ENCODE measurements around the gene CCDC74A. TPM values are rescaled to one million over a fixed set of nuclear protein-coding genes. Genes with fewer than 3 reads are reported as not detected.
"Not testable (repeated sequence)": the region's sequence is repeated elsewhere in the genome, so short reads cannot be mapped to it uniquely, and the experiment has no call there.

Gene CCDC74A
- total RNA-seq, 1 experiment from 2014 or later = 29.9 TPM

DNA sequence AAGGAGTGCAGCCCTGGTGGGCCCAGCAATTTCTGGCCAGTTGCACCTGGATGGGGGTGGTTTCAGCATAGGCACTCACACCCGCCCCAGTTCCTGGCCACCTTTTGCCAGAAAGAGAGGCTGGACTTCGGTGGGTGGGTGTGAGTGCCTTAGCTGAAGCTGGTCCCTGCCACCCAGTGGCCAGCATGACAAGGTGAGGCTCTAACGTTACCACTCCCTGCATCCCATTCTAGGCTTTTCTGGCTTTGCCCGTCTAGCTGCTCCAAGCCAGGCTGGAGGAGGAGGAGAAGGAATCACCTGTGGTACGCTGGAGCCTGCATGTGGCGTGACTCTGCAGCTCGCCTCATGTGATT is 17.1 kb downstream of the CCDC74A start:
- TF ChIP-seq, protein P1, sequence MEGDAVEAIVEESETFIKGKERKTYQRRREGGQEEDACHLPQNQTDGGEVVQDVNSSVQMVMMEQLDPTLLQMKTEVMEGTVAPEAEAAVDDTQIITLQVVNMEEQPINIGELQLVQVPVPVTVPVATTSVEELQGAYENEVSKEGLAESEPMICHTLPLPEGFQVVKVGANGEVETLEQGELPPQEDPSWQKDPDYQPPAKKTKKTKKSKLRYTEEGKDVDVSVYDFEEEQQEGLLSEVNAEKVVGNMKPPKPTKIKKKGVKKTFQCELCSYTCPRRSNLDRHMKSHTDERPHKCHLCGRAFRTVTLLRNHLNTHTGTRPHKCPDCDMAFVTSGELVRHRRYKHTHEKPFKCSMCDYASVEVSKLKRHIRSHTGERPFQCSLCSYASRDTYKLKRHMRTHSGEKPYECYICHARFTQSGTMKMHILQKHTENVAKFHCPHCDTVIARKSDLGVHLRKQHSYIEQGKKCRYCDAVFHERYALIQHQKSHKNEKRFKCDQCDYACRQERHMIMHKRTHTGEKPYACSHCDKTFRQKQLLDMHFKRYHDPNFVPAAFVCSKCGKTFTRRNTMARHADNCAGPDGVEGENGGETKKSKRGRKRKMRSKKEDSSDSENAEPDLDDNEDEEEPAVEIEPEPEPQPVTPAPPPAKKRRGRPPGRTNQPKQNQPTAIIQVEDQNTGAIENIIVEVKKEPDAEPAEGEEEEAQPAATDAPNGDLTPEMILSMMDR (IDR thresholded peaks at IDR 0.05) = peak; percentile 16; the same call in 1 of the 2 replicates
- BruUV-seq (replicated peaks); POLR2A ChIA-PET: not testable (repeated sequence)

DNA sequence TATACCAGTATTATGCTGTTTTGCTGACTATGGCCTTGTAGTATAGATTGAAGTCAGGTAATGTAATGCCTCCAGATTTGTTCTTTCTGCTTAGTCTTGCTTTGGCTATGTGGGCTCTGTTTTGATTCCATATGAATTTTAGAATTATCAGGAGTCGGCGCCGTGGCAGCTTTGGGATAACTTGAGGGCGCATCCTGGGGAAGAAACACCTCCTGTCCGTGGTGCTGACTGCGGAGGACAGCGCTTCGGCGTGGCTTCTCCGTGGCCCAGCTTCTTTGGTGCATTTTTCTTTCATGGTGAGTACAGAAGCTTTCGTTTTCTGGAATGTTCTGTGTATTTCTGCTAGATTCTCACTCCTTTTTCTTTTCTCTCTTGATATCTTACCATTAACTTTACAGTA is 25.2 kb downstream of the CCDC74A start:
- in situ Hi-C loops (cut with HindIII; ENCODE audit: low pct_unique_long_range_greater_than_20kb, low sequenced_read_pairs) (no loop called here), intact Hi-C loops (cut with micrococcal nuclease; ENCODE audit: unreplicated experiment) (no loop called here)
- H3K4me1 ChIP-seq (ENCODE audit: control insufficient read depth, insufficient read depth, low read length) = no peaks in the 10 kb centered on the region
- peaks cover 25% of the 10 kb centered on the region for H3K27me3 ChIP-seq (ENCODE audit: control insufficient read depth, insufficient read depth, low read length)
- H3K9me3 ChIP-seq (ENCODE audit: control insufficient read depth, insufficient read depth, low read depth, low read length) = no peaks in the 10 kb centered on the region
- ChIA-PET POLR2A (no interaction called here), CTCF (no interaction called here)
- no peak for TF ChIP-seq TCF7L2 (IDR thresholded peaks at IDR 0.05; ENCODE audit: low read depth, low read length)
- TF ChIP-seq, protein P2, sequence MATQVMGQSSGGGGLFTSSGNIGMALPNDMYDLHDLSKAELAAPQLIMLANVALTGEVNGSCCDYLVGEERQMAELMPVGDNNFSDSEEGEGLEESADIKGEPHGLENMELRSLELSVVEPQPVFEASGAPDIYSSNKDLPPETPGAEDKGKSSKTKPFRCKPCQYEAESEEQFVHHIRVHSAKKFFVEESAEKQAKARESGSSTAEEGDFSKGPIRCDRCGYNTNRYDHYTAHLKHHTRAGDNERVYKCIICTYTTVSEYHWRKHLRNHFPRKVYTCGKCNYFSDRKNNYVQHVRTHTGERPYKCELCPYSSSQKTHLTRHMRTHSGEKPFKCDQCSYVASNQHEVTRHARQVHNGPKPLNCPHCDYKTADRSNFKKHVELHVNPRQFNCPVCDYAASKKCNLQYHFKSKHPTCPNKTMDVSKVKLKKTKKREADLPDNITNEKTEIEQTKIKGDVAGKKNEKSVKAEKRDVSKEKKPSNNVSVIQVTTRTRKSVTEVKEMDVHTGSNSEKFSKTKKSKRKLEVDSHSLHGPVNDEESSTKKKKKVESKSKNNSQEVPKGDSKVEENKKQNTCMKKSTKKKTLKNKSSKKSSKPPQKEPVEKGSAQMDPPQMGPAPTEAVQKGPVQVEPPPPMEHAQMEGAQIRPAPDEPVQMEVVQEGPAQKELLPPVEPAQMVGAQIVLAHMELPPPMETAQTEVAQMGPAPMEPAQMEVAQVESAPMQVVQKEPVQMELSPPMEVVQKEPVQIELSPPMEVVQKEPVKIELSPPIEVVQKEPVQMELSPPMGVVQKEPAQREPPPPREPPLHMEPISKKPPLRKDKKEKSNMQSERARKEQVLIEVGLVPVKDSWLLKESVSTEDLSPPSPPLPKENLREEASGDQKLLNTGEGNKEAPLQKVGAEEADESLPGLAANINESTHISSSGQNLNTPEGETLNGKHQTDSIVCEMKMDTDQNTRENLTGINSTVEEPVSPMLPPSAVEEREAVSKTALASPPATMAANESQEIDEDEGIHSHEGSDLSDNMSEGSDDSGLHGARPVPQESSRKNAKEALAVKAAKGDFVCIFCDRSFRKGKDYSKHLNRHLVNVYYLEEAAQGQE (IDR thresholded peaks at IDR 0.05; ENCODE audit: insufficient read depth in 1 of 2, low read depth in 2 of 2, low read length in 1 of 2) = peak; percentile 51 to 55; a peak in 2 of 4 replicates
- DNase-seq (ENCODE audit: low read depth, low spot score) (no peak), ATAC-seq (no peak)
- no peak overlapping the region for H3K27ac ChIP-seq (ENCODE audit: low read length)
- H3K36me3 ChIP-seq (ENCODE audit: control insufficient read depth, insufficient read depth, low read length) = no peaks in the 10 kb centered on the region
- no TSS peak for BruUV-seq (replicated peaks)
- no peak overlapping the region for H3K4me3 ChIP-seq (ENCODE audit: low read depth in 2 of 2, low read length in 2 of 2)

More for the DNA sequence above, 17.1 kb downstream of the CCDC74A start:
- in situ Hi-C loops (cut with HindIII; ENCODE audit: low pct_unique_long_range_greater_than_20kb, low sequenced_read_pairs); H3K36me3 ChIP-seq (ENCODE audit: control insufficient read depth, insufficient read depth, low read length); CTCF ChIA-PET; DNase-seq (ENCODE audit: low read depth, low spot score); H3K4me1 ChIP-seq (ENCODE audit: control insufficient read depth, insufficient read depth, low read length); H3K9me3 ChIP-seq (ENCODE audit: control insufficient read depth, insufficient read depth, low read depth, low read length); H3K27ac ChIP-seq (ENCODE audit: low read length); intact Hi-C loops (cut with micrococcal nuclease; ENCODE audit: unreplicated experiment); H3K4me3 ChIP-seq (ENCODE audit: low read depth in 2 of 2, low read length in 2 of 2): not testable (repeated sequence)
- peaks cover 16% of the 10 kb centered on the region for H3K27me3 ChIP-seq (ENCODE audit: control insufficient read depth, insufficient read depth, low read length)
- ATAC-seq = peak; percentile 84

GRCh38 chr2:131556998-131557397 is 29.3 kb downstream of the CCDC74A start:
- Histone ChIP-seq H3K27ac (ENCODE audit: low read length) (no peak overlapping the region), H3K27me3 (ENCODE audit: control insufficient read depth, insufficient read depth, low read length) (peaks cover 18% of the 10 kb centered on the region; the same call in 1 of the 2 replicates), H3K36me3 (ENCODE audit: control insufficient read depth, insufficient read depth, low read length) (no peaks in the 10 kb centered on the region), H3K4me3 (ENCODE audit: low read depth in 2 of 2, low read length in 2 of 2) (no peak overlapping the region), H3K9me3 (ENCODE audit: control insufficient read depth, insufficient read depth, low read depth, low read length) (no peaks in the 10 kb centered on the region), H3K4me1 (ENCODE audit: control insufficient read depth, insufficient read depth, low read length) (no peaks in the 10 kb centered on the region)
- no peak for TF ChIP-seq POLR2AphosphoS5 (IDR thresholded peaks at IDR 0.05; ENCODE audit: low read depth, low read length)
- TF ChIP-seq, protein P1 (IDR thresholded peaks at IDR 0.05) = no peak
- TF ChIP-seq TCF7L2 (IDR thresholded peaks at IDR 0.05; ENCODE audit: low read depth, low read length) = no peak
- TF ChIP-seq SIN3A (IDR thresholded peaks at IDR 0.05; ENCODE audit: borderline replicate concordance, insufficient read depth, low read depth, low read length) = no peak
- TF ChIP-seq, protein P2 (IDR thresholded peaks at IDR 0.05; ENCODE audit: insufficient read depth in 1 of 2, low read depth in 2 of 2, low read length in 1 of 2) = no peak
- DNase-seq (ENCODE audit: low read depth, low spot score) (no peak), ATAC-seq (no peak)
- POLR2A ChIA-PET = no interaction called here
- BruUV-seq (replicated peaks) = no TSS peak
- intact Hi-C loops (cut with micrococcal nuclease; ENCODE audit: unreplicated experiment) (loop anchor here (5.0 kb wide), 1 partner anchor 115 kb away; no protein-coding TSS in a partner anchor), in situ Hi-C loops (cut with HindIII; ENCODE audit: low pct_unique_long_range_greater_than_20kb, low sequenced_read_pairs) (no loop called here)
- CTCF ChIA-PET = no interaction called here
